T-helper 2 cell (primary cell): ENCODE results near the gene ZBTB3.
"Not testable (repeated sequence)": the region's sequence is repeated elsewhere in the genome, so short reads cannot be mapped to it uniquely, and the experiment has no call there.

Experiments
- DNase-seq, 5 experiments: peaks; one replicate each; pipeline versions ENCODE4 v3.0.0 to v3.0.0-alpha.2; 2012 to 2022

The ZBTB3 gene

DNA sequence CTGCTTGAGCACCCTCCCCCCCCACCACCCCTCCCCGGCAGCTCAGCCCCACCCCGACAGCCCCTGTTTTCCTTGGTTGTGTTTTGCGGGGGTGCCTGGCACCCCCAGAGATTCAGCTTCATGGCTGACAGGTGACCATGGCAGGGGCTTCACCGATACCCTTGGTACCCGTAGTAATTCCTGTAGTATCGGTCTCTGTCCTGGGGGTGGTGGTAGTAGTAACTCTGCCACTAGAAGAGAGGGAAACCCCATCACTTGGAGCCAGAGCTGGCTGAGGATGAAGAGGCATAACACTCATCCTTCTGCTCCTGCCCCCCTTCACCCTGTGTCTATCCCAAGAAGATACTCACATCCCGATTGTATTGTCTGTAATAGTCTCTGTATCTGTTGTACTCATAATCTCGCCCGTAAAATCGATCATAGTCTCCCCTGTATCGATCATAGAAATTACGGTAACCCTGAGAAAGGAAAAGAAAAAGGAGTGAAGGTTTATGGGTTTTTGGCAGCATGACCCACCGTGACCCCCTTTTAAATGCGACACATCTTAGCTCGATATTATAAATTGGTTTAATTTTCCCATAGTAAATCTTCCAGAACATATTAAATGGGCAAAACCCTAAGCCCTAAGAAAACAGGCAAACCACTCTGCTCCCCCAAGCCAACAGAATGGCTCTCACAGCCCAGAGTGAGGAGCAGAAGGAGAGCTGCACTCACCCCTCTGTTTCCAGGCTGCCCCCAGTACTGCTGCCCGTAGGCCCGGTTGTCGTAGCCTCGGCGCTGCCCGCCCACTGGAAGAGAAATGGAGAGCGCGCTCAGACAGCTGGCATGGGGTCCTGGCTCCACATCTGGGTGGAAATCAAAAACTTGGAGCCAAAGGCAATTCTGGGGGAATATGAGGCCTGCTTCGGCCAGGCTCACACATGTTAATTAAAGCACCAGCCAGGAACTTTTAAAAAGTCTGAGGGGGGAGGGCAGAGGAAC, 38.5 kb downstream of the ZBTB3 start:
- no peak for DNase-seq

DNA sequence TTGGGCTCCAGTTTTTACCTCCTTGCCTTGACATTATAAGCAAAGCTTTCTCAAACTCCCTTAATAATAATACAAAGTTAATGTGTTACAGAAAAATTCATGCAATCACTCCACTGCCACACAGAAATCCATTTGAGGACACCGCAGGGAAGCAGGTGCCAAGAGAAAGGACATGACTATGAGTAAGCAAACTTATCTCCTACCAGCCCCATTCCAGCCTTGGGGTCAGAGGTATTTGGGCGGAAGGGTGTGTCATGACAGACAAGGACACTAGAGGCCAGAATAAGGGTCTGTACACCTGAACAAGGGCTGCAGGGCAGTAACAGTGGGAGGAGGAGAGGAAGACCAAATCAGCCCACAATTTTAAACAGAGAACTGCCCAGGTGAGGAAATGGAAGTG, 40.6 kb downstream of the ZBTB3 start:
- no peak for DNase-seq

DNA sequence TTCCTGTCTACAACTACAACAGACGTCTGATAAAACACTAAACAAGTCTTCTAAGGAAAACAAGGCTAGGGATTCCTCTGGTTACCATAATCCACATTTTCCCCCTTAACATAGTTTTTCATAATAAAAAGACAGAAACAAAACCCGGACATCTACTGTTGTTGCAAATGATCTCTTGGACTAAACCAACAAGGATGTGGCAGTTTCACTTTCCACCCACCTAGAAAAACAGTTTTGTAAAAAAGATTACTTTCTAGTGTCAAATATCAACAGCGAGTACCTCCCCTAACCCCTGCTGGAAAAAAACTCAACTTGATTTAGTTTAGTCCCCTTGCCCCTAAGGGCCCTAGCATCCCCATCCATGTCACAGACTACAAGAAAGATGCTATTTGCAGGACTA, 41.1 kb downstream of the ZBTB3 start:
- peak in 1 of 5 experiments; percentile 66 for DNase-seq

DNA sequence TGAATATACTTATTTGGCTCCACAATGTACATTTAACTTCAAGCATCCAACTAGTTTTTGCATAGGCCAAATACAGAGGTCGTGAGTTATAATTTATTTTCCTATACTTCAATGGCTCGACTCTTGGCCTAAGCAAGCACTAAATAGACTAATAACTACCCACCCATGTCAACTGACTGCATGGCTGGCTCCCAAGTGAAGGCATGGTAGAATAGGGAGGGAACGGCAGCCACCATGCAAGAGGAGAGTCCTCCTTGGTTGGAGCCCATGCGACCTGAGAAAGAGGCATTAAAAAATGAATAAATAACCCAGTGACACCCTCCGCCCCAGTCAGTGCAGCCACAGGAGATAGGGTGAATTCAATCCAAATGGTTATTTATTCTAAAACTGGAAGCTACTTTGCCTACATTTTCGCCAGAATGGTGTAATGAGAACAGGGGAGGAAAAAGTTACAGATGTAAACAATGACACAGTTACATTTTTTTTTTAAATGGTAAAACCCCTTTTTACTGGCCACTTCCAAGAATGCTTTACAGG, 41.6 kb downstream of the ZBTB3 start:
- DNase-seq: no peak

DNA sequence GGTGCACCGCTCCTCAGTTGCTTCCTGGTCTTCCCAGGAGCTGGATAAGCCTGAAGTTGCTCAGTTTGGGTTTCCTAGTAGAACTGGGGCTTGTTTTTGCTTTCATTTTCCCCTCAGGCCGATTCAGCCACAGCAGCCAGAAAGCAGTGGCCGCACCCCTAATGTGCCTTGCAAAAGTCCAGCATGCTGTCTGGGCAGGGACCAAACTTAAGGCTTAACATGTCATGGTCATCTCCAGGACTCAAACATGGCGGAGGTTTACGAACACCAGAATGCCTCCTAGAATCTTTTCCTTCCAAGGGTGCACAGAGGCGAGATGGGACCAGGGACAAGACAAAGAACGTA, 44.0 kb downstream of the ZBTB3 start:
- DNase-seq: no peak

DNA sequence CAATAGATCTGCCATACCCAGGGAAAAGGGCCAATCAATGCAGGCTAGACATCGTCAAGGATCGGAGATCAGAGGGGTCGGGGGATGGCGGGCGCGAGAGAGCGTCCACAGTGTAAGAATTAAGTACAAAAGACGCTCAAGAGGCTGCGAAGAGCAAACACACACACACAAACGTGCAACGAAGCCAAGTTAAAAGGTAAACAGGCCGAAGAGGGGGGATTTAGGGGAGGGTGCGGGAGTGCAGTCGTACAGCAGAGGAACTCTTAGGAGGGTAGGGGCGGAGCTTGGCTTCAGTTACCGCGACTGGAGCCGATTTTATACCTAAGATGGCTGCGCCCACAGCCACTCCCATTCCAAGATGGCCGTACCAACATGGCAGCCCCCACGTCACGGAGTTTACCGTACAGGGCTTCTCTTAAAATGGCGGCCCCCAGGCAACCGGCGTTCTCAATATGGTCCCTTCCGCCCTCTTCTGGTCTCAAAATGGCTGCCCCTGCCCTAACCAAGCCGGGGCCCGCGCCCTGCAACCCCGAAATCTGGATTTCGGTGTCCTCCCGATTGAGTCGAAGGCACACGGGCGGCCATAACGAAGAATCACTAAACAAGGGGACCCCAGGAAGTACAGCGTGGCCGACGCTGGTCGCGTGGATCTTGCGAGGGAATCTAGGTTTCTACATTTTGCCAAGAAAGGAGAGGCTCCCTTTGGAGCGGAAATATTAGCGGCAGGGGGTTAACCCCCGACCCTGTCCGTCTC, 44.5 kb downstream of the ZBTB3 start:
- DNase-seq: peak; percentile 79 to 99 (median 96)

DNA sequence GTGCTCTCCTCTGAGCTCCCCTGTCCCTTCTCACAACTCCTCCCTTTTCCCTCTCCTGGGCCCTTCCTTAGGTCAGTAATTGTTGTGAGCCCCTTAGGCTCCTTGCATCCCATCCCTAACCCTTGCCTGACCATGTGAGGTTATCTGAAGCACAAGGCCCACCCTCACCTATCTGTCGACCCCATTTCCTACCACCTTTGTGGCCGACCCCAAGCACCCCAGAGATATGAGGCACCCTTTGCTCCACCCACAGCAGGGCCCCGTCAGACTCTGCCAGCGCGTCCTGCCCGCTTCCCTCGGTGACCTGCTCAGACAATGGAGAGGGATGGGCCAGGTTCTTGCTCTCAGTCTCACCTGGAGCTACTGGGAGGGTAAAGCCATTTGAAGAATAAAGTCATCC, 45.2 kb downstream of the ZBTB3 start:
- DNase-seq: peak in 3 of 5 experiments; percentile 16 to 72 (median 39)

DNA sequence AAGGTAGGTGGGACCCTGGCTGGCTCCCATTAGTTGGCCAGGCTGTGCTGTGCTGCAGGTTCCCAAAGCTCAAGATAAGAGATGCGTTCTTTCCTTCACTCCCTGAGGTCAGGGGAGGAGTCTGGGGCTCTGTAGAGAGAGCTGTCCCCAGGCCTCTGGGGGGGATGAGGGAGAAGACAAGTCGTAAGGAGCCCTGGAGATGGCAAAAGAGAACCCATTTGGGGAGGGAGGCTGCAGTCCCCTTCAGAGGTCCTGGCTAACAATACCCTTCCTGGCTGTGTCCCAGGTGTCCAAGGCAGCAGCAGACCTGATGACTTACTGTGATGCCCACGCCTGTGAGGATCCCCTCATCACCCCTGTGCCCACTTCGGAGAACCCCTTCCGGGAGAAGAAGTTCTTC, 45.6 kb downstream of the ZBTB3 start:
- no peak for DNase-seq

DNA sequence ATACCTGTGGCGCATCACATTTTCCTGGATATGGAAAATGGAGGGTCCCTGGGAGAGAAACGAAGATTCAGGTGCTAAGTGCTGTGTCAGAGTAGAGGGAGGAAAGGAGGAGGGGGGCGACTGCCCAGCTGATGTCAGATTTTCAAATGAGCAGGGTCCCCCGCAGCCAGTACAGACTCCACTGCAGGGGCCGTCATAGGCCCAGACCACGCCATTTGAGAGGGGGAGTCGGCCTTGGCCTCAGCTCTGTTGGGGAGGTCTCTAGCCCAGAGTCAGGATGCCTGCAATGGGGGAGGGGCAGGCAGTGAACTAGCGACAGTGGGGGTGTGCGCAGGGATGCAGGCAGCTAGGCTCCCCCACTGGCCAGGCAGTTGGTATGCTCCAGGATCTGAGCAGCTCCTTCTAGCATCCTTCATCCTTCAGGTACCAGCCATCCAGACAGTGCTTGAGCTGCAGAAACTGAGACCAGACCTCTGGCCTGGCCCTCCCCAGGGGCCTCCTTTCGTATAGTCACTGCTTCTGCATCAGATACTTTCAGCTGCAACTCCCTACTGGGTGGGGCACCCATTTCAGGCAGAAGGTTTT, 46.6 kb downstream of the ZBTB3 start, which contains the start of the genes BSCL2 and GNG3:
TSS of gene BSCL2 (minus strand) at position 148 of the 585 bp plus-strand sequence. CDS start 229 bp downstream, outside the sequence.
TSS of gene GNG3 (plus strand) at position 400 of the 585 bp plus-strand sequence. CDS start 620 bp downstream, outside the sequence.
- DNase-seq: peak in 1 of 5 experiments; percentile 33

DNA sequence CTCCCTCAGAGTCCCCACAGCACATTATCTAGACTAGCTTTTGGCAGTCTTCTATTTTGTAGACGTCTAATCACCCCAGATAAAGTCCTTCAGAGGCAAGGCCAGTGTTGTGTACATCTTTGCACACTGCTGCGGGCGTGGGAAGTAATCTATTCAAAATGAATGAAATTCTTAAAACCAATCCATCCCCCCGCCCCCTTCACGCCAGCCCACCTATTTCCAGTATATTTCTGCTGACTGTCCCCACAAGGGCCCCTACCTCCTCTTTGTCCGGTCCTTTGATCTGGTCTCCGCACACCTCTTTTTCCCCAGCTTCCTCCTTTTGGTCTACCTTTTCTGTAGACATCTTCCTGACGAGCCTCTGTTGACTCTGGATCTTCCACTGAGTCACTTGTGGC, 47.1 kb downstream of the ZBTB3 start:
- DNase-seq: no peak

DNA sequence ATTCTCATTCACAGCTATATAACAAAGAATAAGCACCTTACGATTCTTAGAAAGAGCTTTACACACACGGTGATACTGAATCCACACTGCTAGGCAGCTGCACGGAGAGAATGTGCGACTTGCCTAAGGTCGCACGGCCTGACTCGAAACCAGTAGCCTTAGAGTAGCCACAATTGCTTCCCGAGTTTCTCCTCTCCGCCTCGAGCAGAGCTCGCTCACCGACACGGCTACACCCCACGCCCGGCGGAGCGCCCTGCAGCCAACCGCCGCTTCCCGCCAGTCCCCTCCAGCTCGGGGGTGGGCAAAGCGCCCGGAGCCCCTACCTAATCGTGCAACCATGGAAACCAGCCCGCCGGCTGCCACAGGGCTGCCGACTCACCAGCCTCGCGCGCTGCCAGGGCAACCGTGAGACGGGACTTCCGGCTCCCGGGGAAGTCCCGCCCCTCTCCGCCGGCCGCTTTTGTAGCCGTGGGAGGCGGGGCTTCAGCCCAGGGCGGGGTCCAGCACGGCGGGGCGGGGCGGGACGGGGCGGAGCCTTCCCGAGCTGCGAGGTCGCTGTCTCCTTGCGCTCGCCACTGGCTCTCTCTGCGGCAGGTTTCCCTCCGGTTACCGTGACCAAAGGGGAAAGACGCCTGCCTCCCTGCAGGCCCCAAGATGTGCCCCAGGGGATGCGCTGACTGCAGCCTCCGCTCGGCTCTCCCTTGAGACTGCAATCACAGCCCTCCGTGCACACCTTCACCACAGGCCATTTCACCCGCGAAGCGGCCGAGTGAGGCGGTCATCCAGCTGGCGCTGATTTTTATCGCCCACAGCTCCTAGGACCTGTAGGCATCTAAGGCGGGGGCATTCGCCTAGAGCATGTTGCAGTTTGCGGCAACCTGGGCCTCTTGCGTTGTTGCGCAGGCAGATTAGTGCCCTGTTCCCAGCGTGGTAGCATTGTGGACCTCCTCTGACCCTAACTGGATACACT, 47.8 kb downstream of the ZBTB3 start:
- peak; percentile 90 to 93 (median 93) for DNase-seq

DNA sequence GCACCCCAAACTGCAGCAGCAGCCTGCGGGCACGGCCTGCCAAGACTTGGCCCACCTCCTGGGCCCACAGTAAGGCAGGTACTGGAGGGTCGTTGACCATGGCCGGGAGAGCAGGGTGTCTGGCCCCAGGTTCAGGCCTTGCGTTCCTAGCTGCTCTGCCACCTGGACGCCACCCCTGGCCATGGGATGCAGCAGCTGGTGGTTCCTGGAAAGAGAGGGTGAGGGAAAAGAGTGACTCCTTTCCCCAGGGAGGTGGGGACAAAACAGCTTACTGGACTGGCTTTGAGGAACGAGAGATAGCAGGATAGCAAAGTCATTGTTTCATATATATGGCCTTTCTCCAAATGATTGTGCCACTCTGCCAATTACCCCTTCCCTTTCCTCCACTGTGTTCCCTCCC, 48.5 kb downstream of the ZBTB3 start:
- DNase-seq: no peak

DNA sequence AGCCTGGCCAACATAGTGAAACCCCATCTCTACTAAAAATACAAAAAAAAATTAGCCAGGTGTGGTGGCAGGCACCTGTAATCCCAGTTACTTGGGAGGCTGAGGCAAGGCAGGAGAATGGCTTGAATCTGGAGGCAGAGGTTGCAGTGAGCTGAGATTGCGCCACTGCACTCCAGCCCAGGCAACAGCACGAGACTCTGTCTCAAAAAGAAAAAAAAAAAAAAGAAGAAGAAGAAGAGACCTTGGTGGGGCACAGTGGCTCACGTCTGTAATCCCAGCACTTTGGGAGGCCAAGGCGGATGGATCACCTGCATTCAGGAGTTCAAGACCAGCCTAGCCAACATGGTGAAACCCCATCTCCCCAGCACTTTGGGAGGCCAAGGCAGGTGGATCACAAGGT, 50.0 kb downstream of the ZBTB3 start:
- not testable (repeated sequence) for DNase-seq

DNA sequence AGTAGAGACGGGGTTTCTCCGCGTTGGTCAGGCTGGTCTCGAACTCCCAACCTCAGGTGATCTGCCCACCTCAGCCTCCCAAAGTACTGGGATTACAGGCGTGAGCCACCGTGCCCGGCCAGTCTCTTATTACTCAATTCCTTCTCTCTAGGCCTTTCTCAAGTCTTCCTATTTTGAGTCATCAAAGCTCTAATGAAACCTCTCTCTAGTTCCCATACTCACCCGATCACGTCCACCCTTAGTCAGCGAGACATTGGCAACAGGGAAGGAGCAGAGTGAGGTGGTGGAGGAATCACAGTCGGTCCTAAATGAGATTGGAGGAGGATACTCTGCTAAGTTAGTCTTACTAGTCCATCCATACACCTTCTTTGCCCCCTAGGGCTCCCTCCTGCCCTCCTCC, 51.7 kb downstream of the ZBTB3 start:
- no peak for DNase-seq
